ENCODE results near the gene ANKRD29. TPM values are rescaled to one million over a fixed set of nuclear protein-coding genes. Genes with fewer than 3 reads are reported as not detected.
A peak's percentile ranks its signal among the peaks of the same experiment; 100 is the strongest.

The ANKRD29 gene
- total and polyA plus RNA-seq, 2 experiments from 2014 or later, result 6.6 to 36.6 TPM

- H3K27ac Mint-ChIP-seq, result no peak overlapping the region
- H4K20me1 ChIP-seq (replicated peaks; ENCODE audit: insufficient read depth), result peaks cover 23% of the 10 kb centered on the region
These were observed 78.4 kb downstream of the ANKRD29 start for GRCh38 chr18:23584019-23584983.

GRCh38 chr18:23583071-23583865 is 79.4 kb downstream of the ANKRD29 start:
- H3K27ac ChIP-seq (ENCODE audit: low read depth), result no peak overlapping the region
- no peaks in the 10 kb centered on the region; the same call in 1 of the 2 replicates for H3K27me3 ChIP-seq (ENCODE audit: insufficient read depth)
- H3K79me2 ChIP-seq (replicated peaks; ENCODE audit: insufficient read depth), result peaks cover 77% of the 10 kb centered on the region
- peaks cover 9% of the 10 kb centered on the region for H3K27me3 Mint-ChIP-seq (ENCODE audit: insufficient read depth, low read depth, poor library complexity)
- no peaks in the 10 kb centered on the region; the same call in 2 of the 3 replicates for H3K9me3 Mint-ChIP-seq
- H3F3A ChIP-seq (replicated peaks; ENCODE audit: low read depth), result peaks cover 7% of the 10 kb centered on the region; the same call in 1 of the 2 replicates
- peaks cover 24% of the 10 kb centered on the region for H3K4me1 Mint-ChIP-seq
- H3K36me3 ChIP-seq (ENCODE audit: insufficient read depth), result no peaks in the 10 kb centered on the region
- H3K4me1 ChIP-seq (ENCODE audit: insufficient read depth), result peaks cover 23% of the 10 kb centered on the region; the same call in 1 of the 2 replicates
- H3K36me3 Mint-ChIP-seq (ENCODE audit: low read depth), result peaks cover 8% of the 10 kb centered on the region; the same call in 2 of the 3 replicates
- DNase-seq (ENCODE audit: low spot score) (no peak), ATAC-seq (no peak)
- H3K4me3 ChIP-seq, result no peak overlapping the region
- H4K20me1 ChIP-seq (replicated peaks; ENCODE audit: insufficient read depth), result peaks cover 23% of the 10 kb centered on the region
- H3K9me2 ChIP-seq (ENCODE audit: insufficient read depth), result no peaks in the 10 kb centered on the region
- no peak overlapping the region for H2AFZ ChIP-seq
- H3K4me2 ChIP-seq, result peak overlapping the region; percentile 99; the same call in 1 of the 2 replicates
- peak overlapping the region; percentile 8; the same call in 1 of the 2 replicates for H3K27ac Mint-ChIP-seq
- no peak overlapping the region for H3K4me3 Mint-ChIP-seq
- TF ChIP-seq NANOG (IDR thresholded peaks at IDR 0.05; ENCODE audit: borderline replicate concordance), result no peak
- no peak for TF ChIP-seq EZH2phosphoT487 (IDR thresholded peaks at IDR 0.05; ENCODE audit: unreplicated experiment)
- no peak for TF ChIP-seq JUNB (IDR thresholded peaks at IDR 0.05; ENCODE audit: unreplicated experiment)
- TF ChIP-seq ZNF331 (CRISPR knock-in tag; IDR thresholded peaks at IDR 0.05; ENCODE audit: low read depth), result no peak
- no peak for TF ChIP-seq ZNF114 (CRISPR knock-in tag; IDR thresholded peaks at IDR 0.05)
- TF ChIP-seq REST (IDR thresholded peaks at IDR 0.05; ENCODE audit: unreplicated experiment), result no peak
- no peak for TF ChIP-seq POLR2AphosphoS5 (IDR thresholded peaks at IDR 0.05; ENCODE audit: low read depth)
- TF ChIP-seq CTCF (conservative IDR thresholded peaks at IDR 0.05; ENCODE audit: low read depth in 2 of 2), result no peak
- TF ChIP-seq CREB1 (CRISPR knock-in tag; IDR thresholded peaks at IDR 0.05; ENCODE audit: low read depth), result no peak

More at GRCh38 chr18:23584019-23584983, 78.4 kb downstream of the ANKRD29 start:
- Histone ChIP-seq H3K4me2 (peak overlapping the region; percentile 99), H3F3A (replicated peaks; ENCODE audit: low read depth) (peaks cover 7% of the 10 kb centered on the region; the same call in 1 of the 2 replicates), H3K27ac (ENCODE audit: low read depth) (no peak overlapping the region), H3K4me1 (ENCODE audit: insufficient read depth) (peaks cover 31% of the 10 kb centered on the region; the same call in 1 of the 2 replicates), H3K4me3 (peak overlapping the region; percentile 5; the same call in 1 of the 2 replicates), H2AFZ (no peak overlapping the region), H3K36me3 (ENCODE audit: insufficient read depth) (no peaks in the 10 kb centered on the region), H3K79me2 (replicated peaks; ENCODE audit: insufficient read depth) (peaks cover 67% of the 10 kb centered on the region), H3K27me3 (ENCODE audit: insufficient read depth) (no peaks in the 10 kb centered on the region; the same call in 1 of the 2 replicates), H3K9me2 (ENCODE audit: insufficient read depth) (no peaks in the 10 kb centered on the region)
- peaks cover 21% of the 10 kb centered on the region for H3K4me1 Mint-ChIP-seq
- H3K4me3 Mint-ChIP-seq, result no peak overlapping the region
- DNase-seq (ENCODE audit: low spot score) (no peak), ATAC-seq (no peak)
- no peaks in the 10 kb centered on the region; the same call in 2 of the 3 replicates for H3K9me3 Mint-ChIP-seq
- H3K36me3 Mint-ChIP-seq (ENCODE audit: low read depth), result no peaks in the 10 kb centered on the region
- TF ChIP-seq CTCF (conservative IDR thresholded peaks at IDR 0.05; ENCODE audit: low read depth in 2 of 2) (no peak), JUNB (IDR thresholded peaks at IDR 0.05; ENCODE audit: unreplicated experiment) (no peak), CREB1 (CRISPR knock-in tag; IDR thresholded peaks at IDR 0.05; ENCODE audit: low read depth) (no peak), ZNF114 (CRISPR knock-in tag; IDR thresholded peaks at IDR 0.05) (no peak), POLR2AphosphoS5 (IDR thresholded peaks at IDR 0.05; ENCODE audit: low read depth) (no peak), EZH2 (IDR thresholded peaks at IDR 0.05; ENCODE audit: low read depth, unreplicated experiment) (no peak)
- H3K27me3 Mint-ChIP-seq (ENCODE audit: insufficient read depth, low read depth, poor library complexity), result peaks cover 9% of the 10 kb centered on the region
